Activated CD4-positive, alpha-beta T cell treated with anti-CD3 and anti-CD28 coated beads for 36 hours (primary cell): Measurements from ENCODE around the gene PCDHB15. TPM values are rescaled to one million over a fixed set of nuclear protein-coding genes. Genes with fewer than 3 reads are reported as not detected.
"Not testable (repeated sequence)": the region's sequence is repeated elsewhere in the genome, so short reads cannot be mapped to it uniquely, and the experiment has no call there.

Experiments used
- ATAC-seq: fragments of 200-7000 bp; cut with Tn5 transposase; one replicate; pipeline ENCODE4 v1.10.0; 2021; ENCODE audit warnings: mild to moderate bottlenecking, moderate library complexity
- CTCF ChIA-PET: fragments of 350-600 bp; sonication (Branson Sonifier 250); formaldehyde crosslinking; loops from one replicate; lab custom pipeline; 2021; ENCODE audit warnings: antibody characterized with exemption; lab: Charles Lee
- POLR2A ChIA-PET: fragments of 350-600 bp; sonication (Branson Sonifier 250); formaldehyde crosslinking; loops from one replicate; lab custom pipeline; 2021; ENCODE audit warnings: antibody characterized with exemption, inconsistent platforms; lab: Charles Lee
- DNase-seq: peaks from one replicate; pipeline ENCODE4 v3.0.0-alpha.2; 2020
- H3K27ac Mint-ChIP-seq: one replicate; pipeline ENCODE4 v1.8.0; 2021; ENCODE audit warnings: mixed read lengths
- H3K27me3 Mint-ChIP-seq: one replicate; pipeline ENCODE4 v1.8.0; 2021; ENCODE audit warnings: mixed read lengths
- H3K36me3 Mint-ChIP-seq: one replicate; pipeline ENCODE4 v1.8.0; 2021; ENCODE audit warnings: low read depth, mixed read lengths
- H3K4me1 Mint-ChIP-seq: one replicate; pipeline ENCODE4 v1.8.0; 2021; ENCODE audit warnings: mixed read lengths
- H3K4me3 Mint-ChIP-seq: one replicate; pipeline ENCODE4 v1.8.0; 2021; ENCODE audit warnings: mild to moderate bottlenecking, moderate library complexity, mixed read lengths
- H3K9me3 Mint-ChIP-seq: one replicate; pipeline ENCODE4 v1.8.0; 2021; ENCODE audit warnings: low read depth, mixed read lengths
- intact Hi-C, 2 experiments: fragments of 100-400 bp; cut with DNase I in 1 of 2; cut with micrococcal nuclease in 1 of 2; formaldehyde crosslinking; loops; one replicate each; pipeline versions ENCODE4 v1.14.2 to v1.15.1; 2022 to 2024; cut with DNase I, micrococcal nuclease
- total RNA-seq, 2 experiments: library from RNA; stranded (reverse); gene quantifications; one replicate each; pipeline ENCODE4 v1.2.3, GENCODE V29; 2021

The PCDHB15 gene
- total RNA-seq, 2 experiments from 2014 or later = not detected

- H3K27me3 Mint-ChIP-seq = peaks cover 47% of the 10 kb centered on the region
These were observed 29.7 kb upstream of the PCDHB15 start for GRCh38 chr5:141215504-141215903.

DNA sequence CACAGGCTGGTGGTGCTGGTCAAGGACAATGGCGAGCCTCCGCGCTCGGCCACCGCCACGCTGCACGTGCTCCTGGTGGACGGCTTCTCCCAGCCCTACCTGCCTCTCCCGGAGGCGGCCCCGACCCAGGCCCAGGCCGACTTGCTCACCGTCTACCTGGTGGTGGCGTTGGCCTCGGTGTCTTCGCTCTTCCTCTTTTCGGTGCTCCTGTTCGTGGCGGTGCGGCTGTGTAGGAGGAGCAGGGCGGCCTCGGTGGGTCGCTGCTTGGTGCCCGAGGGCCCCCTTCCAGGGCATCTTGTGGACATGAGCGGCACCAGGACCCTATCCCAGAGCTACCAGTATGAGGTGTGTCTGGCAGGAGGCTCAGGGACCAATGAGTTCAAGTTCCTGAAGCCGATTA lies 29.2 kb upstream of the PCDHB15 start:
- ATAC-seq, H3K27ac Mint-ChIP-seq, H3K4me1 Mint-ChIP-seq, DNase-seq, intact Hi-C loops, CTCF ChIA-PET, POLR2A ChIA-PET, H3K36me3 Mint-ChIP-seq, H3K4me3 Mint-ChIP-seq: not testable (repeated sequence)
- peaks cover 29% of the 10 kb centered on the region for H3K9me3 Mint-ChIP-seq
- peaks cover 44% of the 10 kb centered on the region for H3K27me3 Mint-ChIP-seq

More at GRCh38 chr5:141215504-141215903, 29.7 kb upstream of the PCDHB15 start:
- ATAC-seq, intact Hi-C loops, H3K27ac Mint-ChIP-seq, H3K4me3 Mint-ChIP-seq, H3K4me1 Mint-ChIP-seq, H3K36me3 Mint-ChIP-seq, CTCF ChIA-PET, DNase-seq, POLR2A ChIA-PET: not testable (repeated sequence)
- peaks cover 31% of the 10 kb centered on the region for H3K9me3 Mint-ChIP-seq

- CTCF ChIA-PET = interaction anchor here (0.7 to 2.2 kb wide), 16 partner anchors 8 to 417 kb away, joined by 3 to 12 read pairs (median 4); partner anchors contain the start of genes PCDHB13 and PCDHB15
- H3K27me3 Mint-ChIP-seq = peaks cover 48% of the 10 kb centered on the region
- no peak within 1 kb of the TSS for H3K27ac Mint-ChIP-seq
- intact Hi-C loops = loop anchor here (5.0 to 10.0 kb wide), 2 partner anchors 202 to 339 kb away; partner anchors contain the start of gene PCDHGA11 (in 1 of the 2)
- peaks cover 19% of the 10 kb centered on the region for H3K9me3 Mint-ChIP-seq
- H3K4me3 Mint-ChIP-seq = peak within 1 kb of the TSS; percentile 18
- POLR2A ChIA-PET = interaction anchor here (0.6 kb wide), 1 partner anchor 117 kb away, joined by 3 read pairs; no protein-coding TSS in a partner anchor
- DNase-seq (no peak), ATAC-seq (no peak)
- H3K36me3 Mint-ChIP-seq = peaks cover 8% of the 10 kb centered on the region
- peaks cover 5% of the 10 kb centered on the region for H3K4me1 Mint-ChIP-seq
These were observed 21.9 kb upstream of the PCDHB15 start, which contains the start of gene PCDHB14 for GRCh38 chr5:141223112-141223783. TSS of gene PCDHB14 (plus strand) at chr5:141223343. CDS start at chr5:141223506, 163 bp downstream.

GRCh38 chr5:141224844-141225243 lies 20.4 kb upstream of the PCDHB15 start:
- H3K4me3 Mint-ChIP-seq, ATAC-seq, DNase-seq, H3K4me1 Mint-ChIP-seq, POLR2A ChIA-PET, H3K36me3 Mint-ChIP-seq, H3K27ac Mint-ChIP-seq, CTCF ChIA-PET: not testable (repeated sequence)
- Mint-ChIP-seq H3K9me3 (peaks cover 12% of the 10 kb centered on the region), H3K27me3 (peaks cover 39% of the 10 kb centered on the region)
- intact Hi-C loops = loop anchor here (5.0 to 10.0 kb wide), 2 partner anchors 200 to 337 kb away; partner anchors contain the start of gene PCDHGA11 (in 1 of the 2)

DNA sequence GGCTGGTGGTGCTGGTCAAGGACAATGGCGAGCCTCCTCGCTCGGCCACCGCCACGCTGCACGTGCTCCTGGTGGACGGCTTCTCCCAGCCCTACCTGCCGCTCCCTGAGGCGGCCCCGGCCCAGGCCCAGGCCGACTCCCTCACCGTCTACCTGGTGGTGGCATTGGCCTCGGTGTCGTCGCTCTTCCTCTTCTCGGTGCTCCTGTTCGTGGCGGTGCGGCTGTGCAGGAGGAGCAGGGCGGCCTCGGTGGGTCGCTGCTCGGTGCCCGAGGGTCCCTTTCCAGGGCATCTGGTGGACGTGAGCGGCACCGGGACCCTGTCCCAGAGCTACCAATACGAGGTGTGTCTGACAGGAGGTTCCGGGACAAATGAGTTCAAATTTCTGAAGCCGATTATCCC lies 19.8 kb upstream of the PCDHB15 start:
- peaks cover 12% of the 10 kb centered on the region for H3K9me3 Mint-ChIP-seq
- intact Hi-C loops = loop anchor here in 1 of 2 experiments (10.0 kb wide), 1 partner anchor 199 kb away; the partner anchor contains the start of gene PCDHGA11
- CTCF ChIA-PET = interaction anchor here (0.9 to 1.6 kb wide), 3 partner anchors 9 to 33 kb away, joined by 3 to 5 read pairs (median 4); partner anchors contain the start of gene PCDHB12
- ATAC-seq, H3K4me1 Mint-ChIP-seq, H3K4me3 Mint-ChIP-seq, H3K36me3 Mint-ChIP-seq, DNase-seq, POLR2A ChIA-PET, H3K27ac Mint-ChIP-seq: not testable (repeated sequence)
- H3K27me3 Mint-ChIP-seq = peaks cover 36% of the 10 kb centered on the region

DNA sequence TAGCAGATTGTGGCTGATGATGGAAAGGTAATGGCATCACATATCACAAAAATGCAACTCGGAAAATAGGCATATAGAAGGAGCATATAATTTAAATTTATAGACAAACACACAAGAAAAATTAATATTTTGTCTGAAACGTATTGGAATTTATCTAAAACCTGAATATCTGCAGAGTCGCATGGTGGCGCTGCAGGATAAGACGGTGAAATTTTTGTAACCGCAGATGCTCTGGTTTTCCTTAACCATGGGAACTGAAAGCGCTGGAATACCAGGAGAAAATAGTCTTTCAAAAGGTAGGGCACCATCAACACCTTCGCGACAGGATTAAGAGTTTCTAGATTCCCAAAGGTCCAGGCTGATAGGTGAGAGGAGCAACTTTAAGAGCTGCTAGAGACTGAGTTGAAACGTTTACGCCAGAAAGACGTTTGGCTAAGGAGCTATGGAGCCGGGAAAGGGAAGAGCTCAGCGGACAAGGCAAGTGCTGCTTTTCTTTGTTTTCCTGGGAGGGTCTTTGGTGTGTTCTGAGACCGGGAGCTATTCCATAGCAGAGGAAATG lies 11.0 kb upstream of the PCDHB15 start:
- ATAC-seq (no peak), DNase-seq (no peak)
- Mint-ChIP-seq H3K4me3 (no peak overlapping the region), H3K4me1 (no peaks in the 10 kb centered on the region), H3K27ac (no peak overlapping the region), H3K27me3 (peaks cover 35% of the 10 kb centered on the region), H3K36me3 (peaks cover 19% of the 10 kb centered on the region), H3K9me3 (peaks cover 42% of the 10 kb centered on the region)
- ChIA-PET CTCF (interaction anchor here (0.5 to 1.8 kb wide), 6 partner anchors 8 to 94 kb away, joined by 3 to 5 read pairs (median 5); partner anchors contain the start of gene PCDHB14), POLR2A (no interaction called here)
- intact Hi-C loops = loop anchor here in 1 of 2 experiments (10.0 kb wide), 2 partner anchors 191 to 399 kb away; partner anchors contain the start of genes PCDHA7 and PCDHGA11

DNA sequence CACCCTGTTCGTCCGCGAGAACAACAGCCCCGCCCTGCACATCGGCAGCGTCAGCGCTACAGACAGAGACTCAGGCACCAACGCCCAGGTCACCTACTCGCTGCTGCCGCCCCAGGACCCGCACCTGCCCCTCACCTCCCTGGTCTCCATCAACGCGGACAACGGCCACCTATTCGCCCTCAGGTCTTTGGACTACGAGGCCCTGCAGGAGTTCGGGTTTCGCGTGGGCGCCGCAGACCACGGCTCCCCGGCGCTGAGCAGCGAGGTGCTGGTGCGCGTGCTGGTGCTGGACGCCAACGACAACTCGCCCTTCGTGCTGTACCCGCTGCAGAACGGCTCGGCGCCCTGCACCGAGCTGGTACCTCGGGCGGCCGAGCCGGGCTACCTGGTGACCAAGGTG lies 9.3 kb upstream of the PCDHB15 start:
- POLR2A ChIA-PET, DNase-seq, H3K4me3 Mint-ChIP-seq, CTCF ChIA-PET, H3K27ac Mint-ChIP-seq, H3K4me1 Mint-ChIP-seq, ATAC-seq: not testable (repeated sequence)
- Mint-ChIP-seq H3K36me3 (peaks cover 28% of the 10 kb centered on the region), H3K27me3 (peaks cover 48% of the 10 kb centered on the region), H3K9me3 (peaks cover 52% of the 10 kb centered on the region)
- intact Hi-C loops = loop anchor here in 1 of 2 experiments (10.0 kb wide), 2 partner anchors 189 to 401 kb away; partner anchors contain the start of genes PCDHA7 and PCDHGA11

DNA sequence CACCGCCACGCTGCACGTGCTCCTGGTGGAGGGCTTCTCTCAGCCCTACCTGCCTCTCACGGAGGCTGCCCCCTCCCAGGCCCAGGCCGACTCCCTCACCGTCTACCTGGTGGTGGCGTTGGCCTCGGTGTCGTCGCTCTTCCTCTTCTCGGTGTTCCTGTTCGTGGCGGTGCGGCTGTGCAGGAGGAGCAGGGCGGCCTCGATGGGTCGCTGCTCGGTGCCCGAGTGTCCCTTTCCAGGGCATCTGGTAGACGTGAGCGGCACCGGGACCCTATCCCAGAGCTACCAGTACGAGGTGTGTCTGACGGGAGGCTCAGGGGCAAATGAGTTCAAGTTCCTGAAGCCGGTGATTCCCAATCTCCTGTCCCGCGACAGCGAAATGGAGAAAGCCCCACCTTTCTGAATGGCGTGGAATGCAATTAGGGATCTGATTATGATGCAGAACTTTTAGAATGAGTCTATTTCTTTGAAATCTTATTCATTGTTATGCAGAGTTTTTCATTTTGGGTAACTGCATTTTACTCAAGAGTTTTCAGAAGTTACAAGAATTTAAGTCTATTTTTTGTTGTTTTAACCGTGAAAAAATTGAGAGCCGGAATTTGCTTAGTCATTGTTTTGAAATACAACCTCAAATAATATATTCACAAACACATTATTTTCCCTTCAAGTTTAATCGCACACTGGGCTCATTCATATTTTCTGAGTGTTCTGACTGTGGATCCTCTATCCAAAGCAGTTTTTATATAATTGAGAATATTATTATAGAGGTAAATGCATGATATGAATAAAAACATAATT lies 8.5 kb upstream of the PCDHB15 start:
- intact Hi-C loops = loop anchor here in 1 of 2 experiments (10.0 kb wide), 2 partner anchors 188 to 402 kb away; partner anchors contain the start of genes PCDHA7 and PCDHGA11
- Mint-ChIP-seq H3K27me3 (peaks cover 50% of the 10 kb centered on the region), H3K4me1 (no peaks in the 10 kb centered on the region), H3K9me3 (peaks cover 49% of the 10 kb centered on the region), H3K27ac (no peak overlapping the region), H3K36me3 (peaks cover 31% of the 10 kb centered on the region), H3K4me3 (no peak overlapping the region)
- no peak for DNase-seq
- CTCF ChIA-PET = no interaction called here
- ATAC-seq = no peak
- POLR2A ChIA-PET = no interaction called here

GRCh38 chr5:141241496-141241895 lies 3.7 kb upstream of the PCDHB15 start:
- no peak overlapping the region for H3K27ac Mint-ChIP-seq
- POLR2A ChIA-PET = no interaction called here
- no peak overlapping the region for H3K4me3 Mint-ChIP-seq
- no peaks in the 10 kb centered on the region for H3K4me1 Mint-ChIP-seq
- H3K27me3 Mint-ChIP-seq = peaks cover 47% of the 10 kb centered on the region
- DNase-seq (no peak), ATAC-seq (no peak)
- intact Hi-C loops = loop anchor here (5.0 to 10.0 kb wide), 2 partner anchors 121 to 123 kb away; partner anchors contain the start of gene PCDHGA5 (in 2 of the 2)
- peaks cover 34% of the 10 kb centered on the region for H3K36me3 Mint-ChIP-seq
- CTCF ChIA-PET = no interaction called here
- H3K9me3 Mint-ChIP-seq = peaks cover 51% of the 10 kb centered on the region

DNA sequence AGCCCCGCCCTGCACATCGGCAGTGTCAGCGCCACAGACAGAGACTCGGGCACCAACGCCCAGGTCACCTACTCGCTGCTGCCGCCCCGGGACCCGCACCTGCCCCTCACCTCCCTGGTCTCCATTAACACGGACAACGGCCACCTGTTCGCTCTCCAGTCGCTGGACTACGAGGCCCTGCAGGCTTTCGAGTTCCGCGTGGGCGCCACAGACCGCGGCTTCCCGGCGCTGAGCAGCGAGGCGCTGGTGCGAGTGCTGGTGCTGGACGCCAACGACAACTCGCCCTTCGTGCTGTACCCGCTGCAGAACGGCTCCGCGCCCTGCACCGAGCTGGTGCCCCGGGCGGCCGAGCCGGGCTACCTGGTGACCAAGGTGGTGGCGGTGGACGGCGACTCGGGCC lies 1.8 kb downstream of the PCDHB15 start:
- Mint-ChIP-seq H3K36me3 (peaks cover 19% of the 10 kb centered on the region), H3K9me3 (peaks cover 58% of the 10 kb centered on the region), H3K27me3 (peaks cover 23% of the 10 kb centered on the region)
- ATAC-seq, H3K4me3 Mint-ChIP-seq, H3K27ac Mint-ChIP-seq, POLR2A ChIA-PET, DNase-seq, CTCF ChIA-PET, H3K4me1 Mint-ChIP-seq: not testable (repeated sequence)
- intact Hi-C loops = loop anchor here in 1 of 2 experiments (10.0 kb wide), 1 partner anchor 118 kb away; the partner anchor contains the start of gene PCDHGA5
